Lung (tissue), 12 donors: ENCODE measurements around the gene GJB1. TPM values are rescaled to one million over a fixed set of nuclear protein-coding genes. Genes with fewer than 3 reads are reported as not detected.

ENCODE experiments used
- ATAC-seq: fragments of 200-7000 bp; cut with Tn5 transposase; one replicate; pipeline ENCODE4 v1.9.1; 2020; ENCODE audit warnings: moderate number of reproducible peaks; ENCODE audit not compliant: insufficient read depth, low FRiP score
- DNase-seq, 3 donors: peaks; one replicate each; pipeline ENCODE4 v3.0.0-alpha.2; 2013 to 2017
- H3K27ac ChIP-seq, 2 donors: one replicate each; pipeline ENCODE4 v1.5.1; 2013; ENCODE audit warnings: mild to moderate bottlenecking in 2 of 2, moderate library complexity in 2 of 2, control low read depth in 1 of 2, inconsistent platforms in 1 of 2, low read depth in 1 of 2, low read length in 1 of 2
- H3K27me3 ChIP-seq, 3 donors: one replicate each; pipeline ENCODE4 v1.5.1; 2013; ENCODE audit warnings: low read length in 2 of 3; ENCODE audit not compliant: control insufficient read depth in 3 of 3, insufficient read depth in 3 of 3
- H3K36me3 ChIP-seq, 4 donors: one replicate each; pipeline ENCODE4 v1.5.1; 2013; ENCODE audit warnings: low read length in 4 of 4, mild to moderate bottlenecking in 1 of 4, moderate library complexity in 1 of 4; ENCODE audit not compliant: control insufficient read depth in 4 of 4, insufficient read depth in 4 of 4
- H3K4me1 ChIP-seq, 5 donors: one replicate each; pipeline ENCODE4 v1.5.1; 2013; ENCODE audit warnings: low read length in 5 of 5, mild to moderate bottlenecking in 2 of 5, moderate library complexity in 1 of 5; ENCODE audit not compliant: control insufficient read depth in 5 of 5, insufficient read depth in 5 of 5
- H3K4me3 ChIP-seq: one replicate; pipeline ENCODE4 v1.5.1; 2013; ENCODE audit warnings: mild to moderate bottlenecking, control low read depth, moderate library complexity
- H3K9ac ChIP-seq, 2 donors: one replicate each; pipeline ENCODE4 v1.5.1; 2013; ENCODE audit warnings: low read length in 2 of 2, control low read depth in 1 of 2; ENCODE audit not compliant: insufficient read depth in 1 of 2
- H3K9me3 ChIP-seq, 4 donors: one replicate each; pipeline ENCODE4 v1.5.1; 2013; ENCODE audit warnings: low read length in 3 of 4, mild to moderate bottlenecking in 1 of 4, moderate library complexity in 1 of 4; ENCODE audit not compliant: control insufficient read depth in 4 of 4, insufficient read depth in 3 of 4
- WGBS, 2 donors: extraction: QIAGEN DNeasy Blood & Tissue Kit; methylation state at CpG; one replicate each; pipeline ENCODE4 v1.1.7; 2013; 5-methylcytosine and 5-hydroxymethylcytosine counted together
- polyA plus RNA-seq, 2 donors: library from polyadenylated mRNA; stranded (reverse); fragments of 200-250 nt; gene quantifications; one replicate each; pipeline ENCODE4 v1.2.1, GENCODE V29; 2013
- total RNA-seq, 2 donors: library from RNA; depleted of rRNA in 1 of 2; stranded (reverse); fragments of >200 nt in 1 of 2; gene quantifications; one replicate each; pipeline ENCODE4 v1.2.1, GENCODE V29; 2014 to 2021
- TF ChIP-seq, protein P1 (sequence below): IDR thresholded peaks from 2 replicates; pipeline ENCODE4 v1.5.1; 2012; ENCODE audit warnings: mild to moderate bottlenecking; ENCODE audit errors: control extremely low read depth, extremely low read depth
- donor health status: control.
- donor health status: control.
- donor health status: Bipolar disorder and iron deficiency.
- donor health status: healthy.
- donor health status: DM: yes; HTN: yes; CAD: no.

The GJB1 gene
- total and polyA plus RNA-seq, 4 donors: 0.42 to 3.7 (median 2.9) TPM; not detected in 1

DNA sequence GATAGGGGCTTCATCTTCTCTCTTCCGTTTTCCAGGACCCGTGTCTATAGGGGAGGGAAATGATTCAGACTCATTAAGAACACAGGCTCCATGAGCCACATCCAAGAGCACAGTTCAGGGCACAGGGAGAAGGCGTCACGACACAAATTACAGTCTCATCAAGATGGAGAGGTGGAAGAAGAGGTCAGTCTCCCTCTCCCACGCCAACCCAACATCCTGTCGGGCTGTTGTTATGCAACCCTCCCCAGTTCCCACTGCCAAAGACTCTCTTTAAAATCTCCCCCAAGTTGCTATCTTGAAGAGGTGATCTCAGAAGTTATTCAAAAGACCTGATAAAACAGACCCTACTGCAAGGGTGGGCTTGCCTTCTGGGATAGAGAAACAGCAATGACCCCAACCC, 18.3 kb downstream of the GJB1 start:
- H3K4me3 ChIP-seq: no peak overlapping the region
- H3K9me3 ChIP-seq: peaks cover 0 to 7% (median 0%) of the 10 kb centered on the region in 4 donors
- H3K9ac ChIP-seq: no peak overlapping the region
- WGBS, 2 donors: 70 to 72% methylated on average over 6 of the region's 6 CpGs
- TF ChIP-seq, protein P1, sequence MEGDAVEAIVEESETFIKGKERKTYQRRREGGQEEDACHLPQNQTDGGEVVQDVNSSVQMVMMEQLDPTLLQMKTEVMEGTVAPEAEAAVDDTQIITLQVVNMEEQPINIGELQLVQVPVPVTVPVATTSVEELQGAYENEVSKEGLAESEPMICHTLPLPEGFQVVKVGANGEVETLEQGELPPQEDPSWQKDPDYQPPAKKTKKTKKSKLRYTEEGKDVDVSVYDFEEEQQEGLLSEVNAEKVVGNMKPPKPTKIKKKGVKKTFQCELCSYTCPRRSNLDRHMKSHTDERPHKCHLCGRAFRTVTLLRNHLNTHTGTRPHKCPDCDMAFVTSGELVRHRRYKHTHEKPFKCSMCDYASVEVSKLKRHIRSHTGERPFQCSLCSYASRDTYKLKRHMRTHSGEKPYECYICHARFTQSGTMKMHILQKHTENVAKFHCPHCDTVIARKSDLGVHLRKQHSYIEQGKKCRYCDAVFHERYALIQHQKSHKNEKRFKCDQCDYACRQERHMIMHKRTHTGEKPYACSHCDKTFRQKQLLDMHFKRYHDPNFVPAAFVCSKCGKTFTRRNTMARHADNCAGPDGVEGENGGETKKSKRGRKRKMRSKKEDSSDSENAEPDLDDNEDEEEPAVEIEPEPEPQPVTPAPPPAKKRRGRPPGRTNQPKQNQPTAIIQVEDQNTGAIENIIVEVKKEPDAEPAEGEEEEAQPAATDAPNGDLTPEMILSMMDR: no peak
- no peaks in the 10 kb centered on the region for H3K4me1 ChIP-seq
- ATAC-seq (no peak), DNase-seq (no peak)
- H3K27ac ChIP-seq: no peak overlapping the region
- peaks cover 9 to 21% (median 16%) of the 10 kb centered on the region in 4 donors for H3K36me3 ChIP-seq
- no peaks in the 10 kb centered on the region for H3K27me3 ChIP-seq

DNA sequence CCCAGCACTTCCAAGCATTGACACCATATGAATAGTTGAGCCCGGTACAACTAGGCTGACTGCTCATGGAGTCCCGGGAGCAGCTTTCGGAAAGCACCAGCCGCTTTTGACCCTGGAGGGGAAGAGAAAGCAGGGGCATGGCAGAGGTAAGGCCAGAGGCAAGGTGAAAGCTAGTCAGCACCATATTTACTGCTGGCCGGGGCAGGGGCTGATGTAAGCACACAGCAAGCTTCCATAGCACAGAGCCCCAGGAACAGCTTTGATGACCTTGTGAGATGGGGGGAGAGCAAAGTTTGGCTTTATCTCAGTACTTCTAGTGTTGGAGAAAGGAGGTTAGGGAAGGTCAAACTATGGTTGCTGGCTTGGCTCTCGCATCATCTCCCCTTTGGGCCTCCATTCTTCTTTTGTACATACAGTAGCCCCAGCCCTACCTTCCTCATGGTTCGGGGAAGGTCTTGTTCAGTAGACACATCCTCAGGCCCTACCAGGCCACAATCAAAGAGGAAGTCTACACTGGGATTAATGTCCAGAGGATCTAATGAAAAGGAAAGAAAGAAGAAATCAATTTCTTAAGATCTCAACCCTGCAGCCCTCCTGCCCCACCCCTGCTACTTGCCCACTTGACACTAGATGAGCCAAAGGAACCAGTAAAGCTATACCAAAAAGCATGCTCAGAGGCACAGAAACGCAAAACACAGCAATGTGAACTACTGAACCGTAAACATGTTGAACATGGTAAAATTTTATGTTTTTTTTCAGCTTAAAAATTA, 21.5 kb downstream of the GJB1 start:
- H3K4me3 ChIP-seq: no peak overlapping the region
- H3K4me1 ChIP-seq: no peaks in the 10 kb centered on the region
- DNase-seq: no peak
- no peaks in the 10 kb centered on the region for H3K27me3 ChIP-seq
- peaks cover 14 to 33% (median 26%) of the 10 kb centered on the region in 4 donors for H3K36me3 ChIP-seq
- H3K27ac ChIP-seq: no peak overlapping the region
- 90 to 99% methylated on average over 9 of the region's 9 CpGs for WGBS, 2 donors
- no peak for ATAC-seq
- peaks cover 0 to 7% (median 0%) of the 10 kb centered on the region in 4 donors for H3K9me3 ChIP-seq
- no peak overlapping the region for H3K9ac ChIP-seq
- TF ChIP-seq, protein P1: no peak

DNA sequence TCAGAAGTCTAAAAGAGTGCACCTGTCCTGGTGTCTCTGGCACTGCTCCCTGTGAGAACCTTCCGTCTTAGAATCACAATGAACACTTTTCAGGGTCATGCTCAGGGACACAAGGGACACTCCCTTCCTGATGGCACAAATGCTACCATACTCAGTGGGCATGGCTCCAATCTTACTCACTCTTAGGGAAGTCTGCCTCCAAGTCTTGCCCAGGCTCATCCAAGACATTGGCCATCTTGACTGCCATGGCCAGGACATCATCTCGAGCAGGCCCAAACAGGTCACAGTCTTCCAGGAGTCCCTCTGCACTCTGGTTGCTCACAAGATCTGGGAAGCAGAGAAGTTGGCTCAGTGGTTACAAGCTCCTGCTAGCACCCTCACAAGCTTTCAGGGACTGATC, 22.1 kb downstream of the GJB1 start:
- 78 to 84% methylated on average over 2 of the region's 2 CpGs for WGBS, 2 donors
- peaks cover 14 to 36% (median 29%) of the 10 kb centered on the region in 4 donors for H3K36me3 ChIP-seq
- H3K9me3 ChIP-seq: peaks cover 0 to 7% (median 0%) of the 10 kb centered on the region in 4 donors
- no peaks in the 10 kb centered on the region for H3K27me3 ChIP-seq
- no peaks in the 10 kb centered on the region for H3K4me1 ChIP-seq
- no peak overlapping the region for H3K27ac ChIP-seq
- no peak overlapping the region for H3K4me3 ChIP-seq
- no peak for ATAC-seq
- TF ChIP-seq, protein P1: no peak
- no peak for DNase-seq
- H3K9ac ChIP-seq: no peak overlapping the region
